SK-N-MC (cell line): ENCODE measurements around the gene DPP8.

Experiments used
- EZH2 ChIP-seq: fragments of 200-600 bp; sonication (generic); IDR thresholded peaks from one replicate; pipeline ENCODE4 v1.6.1; 2017; ENCODE audit warnings: antibody characterized with exemption
- POLR2AphosphoS5 ChIP-seq: IDR thresholded peaks from 2 replicates; pipeline ENCODE4 v1.6.1; 2012; ENCODE audit warnings: mild to moderate bottlenecking, low read depth, low read length, borderline replicate concordance

DNA sequence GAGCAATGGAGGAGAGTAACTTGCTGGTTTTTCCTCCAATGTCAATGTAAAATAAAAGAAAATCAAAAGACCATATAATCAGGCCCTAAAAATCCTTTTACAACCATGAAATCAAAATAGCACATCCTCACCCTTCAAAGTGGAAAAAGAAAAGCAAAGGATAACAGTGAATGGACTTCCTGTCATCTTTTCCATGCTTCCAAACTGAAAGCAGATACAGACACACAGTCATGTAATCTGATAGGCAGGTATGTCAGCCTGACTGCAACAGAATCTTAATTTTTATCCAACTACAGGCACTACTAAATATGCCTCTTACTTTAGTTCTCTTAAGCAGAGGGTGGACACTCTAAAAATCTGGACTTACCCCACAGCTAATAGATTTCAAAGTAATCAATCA, 66.9 kb downstream of the DPP8 start:
- TF ChIP-seq POLR2AphosphoS5 (no peak), EZH2 (no peak)
